ENCODE data around the gene COQ10A.

GRCh38 chr12:56237552-56237951 lies 29.2 kb upstream of the COQ10A start:
- no peak for TF ChIP-seq CTCF (conservative IDR thresholded peaks at IDR 0.05)
- no peak for TF ChIP-seq EZH2 (IDR thresholded peaks at IDR 0.05; ENCODE audit: low read depth)

Data from PC-9 (cell line).